Stimulated activated naive B cell treated with anti-CD40 and anti-IgM and Interleukin-4, amounts not matched to agents 10 μg/mL and 1 μg/mL and 100 μg/mL, for 72 hours (primary cell): ENCODE data around the gene HERC5.
"Not testable (repeated sequence)": the region's sequence is repeated elsewhere in the genome, so short reads cannot be mapped to it uniquely, and the experiment has no call there.

Experiments
- ATAC-seq, 2 donors: fragments of 150-1000 bp; cut with Tn5 transposase; replicated peaks; 2 replicates each; pipeline ENCODE4 v1.10.0; 2021; ENCODE audit warnings: moderate library complexity in 1 of 2
- DNase-seq: peaks from one replicate; pipeline ENCODE4 v3.0.0; 2021
- H3K27ac Mint-ChIP-seq: one replicate; pipeline ENCODE4 v1.8.0; 2022; ENCODE audit warnings: mild to moderate bottlenecking, mixed read lengths
- H3K27me3 Mint-ChIP-seq, 2 donors: one replicate each; pipeline ENCODE4 v1.8.0; 2022; ENCODE audit warnings: mixed read lengths in 2 of 2
- H3K36me3 Mint-ChIP-seq, 2 donors: one replicate each; pipeline ENCODE4 v1.8.0; 2022; ENCODE audit warnings: mixed read lengths in 2 of 2, mild to moderate bottlenecking in 1 of 2
- H3K4me1 Mint-ChIP-seq, 2 donors: one replicate each; pipeline ENCODE4 v1.8.0; 2022; ENCODE audit warnings: mixed read lengths in 2 of 2, mild to moderate bottlenecking in 1 of 2
- H3K4me3 Mint-ChIP-seq, 2 donors: one replicate each; pipeline ENCODE4 v1.8.0; 2022; ENCODE audit warnings: mild to moderate bottlenecking in 2 of 2, mixed read lengths in 2 of 2, moderate library complexity in 1 of 2
- H3K9me3 Mint-ChIP-seq, 2 donors: one replicate each; pipeline ENCODE4 v1.8.0; 2022; ENCODE audit warnings: mixed read lengths in 2 of 2, mild to moderate bottlenecking in 1 of 2

Gene HERC5

DNA sequence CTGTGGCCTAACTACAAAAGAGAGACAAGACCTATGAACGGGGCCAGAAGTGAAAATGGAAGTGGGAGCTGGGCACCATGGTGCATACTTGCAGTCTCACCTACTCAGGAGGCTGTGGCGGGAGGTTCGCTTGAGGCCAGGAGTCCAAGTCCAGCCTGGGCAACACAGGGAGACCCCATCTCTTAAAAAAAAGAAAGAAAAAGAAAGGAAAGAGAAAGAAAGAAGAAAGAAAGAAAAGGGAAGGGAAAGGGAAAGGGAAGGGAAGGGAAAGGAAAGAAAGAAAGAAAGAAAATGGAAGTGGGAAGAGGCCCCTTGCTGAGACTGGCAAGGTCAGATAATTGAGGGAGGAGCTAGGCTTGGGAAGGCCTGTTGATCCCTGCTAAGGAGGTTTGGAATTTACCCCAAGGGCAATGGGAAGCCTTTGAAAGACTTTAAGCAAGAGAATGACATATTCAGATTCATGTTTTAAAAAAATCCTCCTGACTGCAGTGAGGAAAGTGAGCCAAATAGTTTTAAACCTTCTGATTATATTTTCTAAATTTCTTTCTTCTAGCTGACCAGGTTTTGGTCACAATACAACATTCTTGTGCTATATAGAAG, 17.7 kb upstream of the HERC5 start:
- H3K27ac Mint-ChIP-seq = no peak overlapping the region
- H3K9me3 Mint-ChIP-seq = peaks cover 2 to 4% of the 10 kb centered on the region in 2 donors
- H3K36me3 Mint-ChIP-seq = peaks cover 13 to 22% of the 10 kb centered on the region in 2 donors
- H3K4me3 Mint-ChIP-seq = no peak overlapping the region
- ATAC-seq (no peak), DNase-seq (no peak)
- H3K27me3 Mint-ChIP-seq = no peaks in the 10 kb centered on the region
- H3K4me1 Mint-ChIP-seq = peaks cover 0 to 6% of the 10 kb centered on the region in 2 donors

DNA sequence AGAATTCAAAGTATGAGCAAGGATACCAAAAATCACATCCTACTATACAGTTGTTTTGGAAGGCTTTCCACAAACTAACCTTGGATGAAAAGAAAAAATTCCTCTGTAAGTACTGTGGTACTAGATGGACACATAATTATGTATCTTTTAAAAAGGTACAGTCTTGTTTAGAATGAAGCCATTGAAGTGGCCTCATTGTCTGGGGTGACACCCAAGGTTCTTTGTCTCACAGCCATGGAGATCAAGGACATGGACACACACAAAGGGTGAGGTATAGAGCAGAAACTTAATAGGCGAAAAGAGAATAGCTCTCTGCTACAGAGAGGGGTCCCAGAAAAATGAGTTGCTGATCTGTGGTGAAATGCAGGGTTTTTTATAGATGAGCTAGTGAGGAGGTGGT, 16.8 kb upstream of the HERC5 start:
- Mint-ChIP-seq H3K36me3 (peaks cover 8 to 17% of the 10 kb centered on the region in 2 donors), H3K4me1 (peaks cover 0 to 6% of the 10 kb centered on the region in 2 donors), H3K9me3 (peaks cover 2 to 4% of the 10 kb centered on the region in 2 donors), H3K4me3 (no peak overlapping the region), H3K27ac (no peak overlapping the region), H3K27me3 (no peaks in the 10 kb centered on the region)
- no peak for ATAC-seq
- no peak for DNase-seq

GRCh38 chr4:88441696-88442095, 15.2 kb upstream of the HERC5 start:
- Mint-ChIP-seq H3K27ac (no peak overlapping the region), H3K9me3 (peaks cover 2 to 4% of the 10 kb centered on the region in 2 donors), H3K36me3 (peaks cover 8 to 15% of the 10 kb centered on the region in 2 donors), H3K4me1 (peaks cover 0 to 6% of the 10 kb centered on the region in 2 donors), H3K4me3 (no peak overlapping the region), H3K27me3 (no peaks in the 10 kb centered on the region)
- no peak for ATAC-seq
- no peak for DNase-seq

GRCh38 chr4:88442689-88443191, 14.2 kb upstream of the HERC5 start:
- Mint-ChIP-seq H3K9me3 (peaks cover 2 to 4% of the 10 kb centered on the region in 2 donors), H3K27ac (no peak overlapping the region)
- no peak for DNase-seq

DNA sequence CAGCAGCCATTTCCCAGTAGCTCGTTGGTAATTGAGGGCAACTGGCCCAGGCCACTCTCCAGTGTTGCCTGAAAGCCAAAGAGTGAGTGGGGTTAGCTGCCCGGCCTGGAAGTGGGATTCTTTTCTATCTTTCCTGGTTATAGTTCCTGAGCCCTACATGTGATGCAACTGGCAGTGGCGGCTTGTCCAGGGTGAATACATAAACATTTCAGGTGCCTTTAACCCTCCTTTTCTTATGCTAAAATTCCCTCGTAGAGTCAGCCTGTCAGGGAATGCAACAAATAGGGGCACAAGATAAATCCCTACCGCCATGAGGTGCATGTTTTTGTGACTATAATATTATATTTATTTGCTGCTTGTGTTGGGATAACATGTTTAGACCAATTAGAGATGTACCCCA, 13.4 kb upstream of the HERC5 start:
- no peaks in the 10 kb centered on the region for H3K27me3 Mint-ChIP-seq
- H3K4me1 Mint-ChIP-seq = peaks cover 0 to 6% of the 10 kb centered on the region in 2 donors
- DNase-seq (no peak), ATAC-seq (no peak)
- peaks cover 2 to 4% of the 10 kb centered on the region in 2 donors for H3K9me3 Mint-ChIP-seq
- H3K36me3 Mint-ChIP-seq = peaks cover 8 to 15% of the 10 kb centered on the region in 2 donors
- H3K27ac Mint-ChIP-seq = no peak overlapping the region
- H3K4me3 Mint-ChIP-seq = no peak overlapping the region

More at GRCh38 chr4:88442689-88443191, 14.2 kb upstream of the HERC5 start:
- no peak overlapping the region for H3K4me3 Mint-ChIP-seq
- H3K27me3 Mint-ChIP-seq = no peaks in the 10 kb centered on the region
- H3K4me1 Mint-ChIP-seq = peaks cover 0 to 6% of the 10 kb centered on the region in 2 donors
- peaks cover 8 to 15% of the 10 kb centered on the region in 2 donors for H3K36me3 Mint-ChIP-seq
- ATAC-seq = no peak

DNA sequence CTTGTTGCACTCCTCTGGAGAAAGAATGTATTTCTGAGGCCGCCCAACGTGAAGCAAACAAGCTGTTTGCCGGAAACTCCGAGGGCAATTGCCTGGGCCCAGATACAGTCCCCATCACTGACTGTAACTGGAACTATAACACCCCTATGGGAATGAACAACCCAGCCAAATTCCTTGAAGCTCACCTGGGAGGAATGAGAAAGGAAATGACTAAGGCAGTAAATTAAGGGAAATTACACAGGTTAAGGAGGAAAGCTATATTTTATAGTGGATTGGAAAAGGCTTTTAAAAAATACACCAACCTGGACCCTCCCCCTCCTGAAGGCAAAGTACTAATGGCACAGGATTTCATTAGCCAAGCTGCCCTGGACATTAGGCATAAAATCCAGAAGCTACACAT, 11.7 kb upstream of the HERC5 start:
- ATAC-seq = no peak

GRCh38 chr4:88446124-88446523, 10.8 kb upstream of the HERC5 start:
- Mint-ChIP-seq H3K27me3 (no peaks in the 10 kb centered on the region), H3K9me3 (peaks cover 2 to 4% of the 10 kb centered on the region in 2 donors), H3K36me3 (peaks cover 5 to 15% of the 10 kb centered on the region in 2 donors), H3K27ac (no peak overlapping the region), H3K4me1 (no peaks in the 10 kb centered on the region), H3K4me3 (no peak overlapping the region)
- ATAC-seq = no peak
- no peak for DNase-seq

More for the DNA sequence above, 11.7 kb upstream of the HERC5 start:
- H3K27me3 Mint-ChIP-seq = no peaks in the 10 kb centered on the region
- H3K27ac Mint-ChIP-seq = no peak overlapping the region
- H3K4me1 Mint-ChIP-seq = no peaks in the 10 kb centered on the region
- H3K4me3 Mint-ChIP-seq = no peak overlapping the region
- peaks cover 5 to 15% of the 10 kb centered on the region in 2 donors for H3K36me3 Mint-ChIP-seq
- DNase-seq = no peak
- peaks cover 2 to 4% of the 10 kb centered on the region in 2 donors for H3K9me3 Mint-ChIP-seq

DNA sequence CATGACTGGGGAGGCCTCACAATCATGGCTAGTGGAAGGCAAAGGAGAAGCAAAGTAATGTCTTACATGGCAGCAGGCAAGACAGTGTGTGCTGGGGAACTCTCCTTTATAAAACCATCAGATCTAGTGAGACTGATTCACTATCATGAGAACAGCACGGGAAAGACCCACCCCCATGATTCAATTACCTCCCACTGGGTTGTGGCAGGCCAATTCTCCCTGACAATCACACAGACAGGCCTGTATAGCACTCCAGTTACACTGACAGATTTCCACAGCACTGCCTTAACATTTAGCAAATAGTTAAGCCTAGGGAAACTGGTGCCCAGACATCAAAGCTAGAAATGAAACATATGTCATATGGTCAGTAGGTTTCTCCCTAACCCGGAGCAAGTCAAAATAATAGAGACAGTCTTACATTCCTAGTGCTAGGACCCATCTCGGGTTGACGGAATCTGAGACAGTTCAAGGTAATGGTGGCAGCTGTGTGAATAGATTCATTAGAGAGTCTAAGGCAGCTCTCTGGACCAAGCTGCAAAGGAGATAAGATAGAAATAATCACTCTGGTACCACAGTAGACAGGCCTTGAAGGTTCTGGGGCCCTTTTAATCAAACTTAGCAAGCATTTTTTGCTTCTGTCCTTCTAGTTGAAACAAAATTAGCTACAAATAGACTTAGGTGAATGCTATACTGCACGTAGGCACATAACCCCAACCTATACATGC, 9.4 kb upstream of the HERC5 start:
- no peaks in the 10 kb centered on the region for H3K27me3 Mint-ChIP-seq
- no peak for ATAC-seq

GRCh38 chr4:88448211-88448765, 8.6 kb upstream of the HERC5 start:
- H3K4me1 Mint-ChIP-seq, H3K9me3 Mint-ChIP-seq, H3K27me3 Mint-ChIP-seq, ATAC-seq, H3K36me3 Mint-ChIP-seq, H3K4me3 Mint-ChIP-seq, H3K27ac Mint-ChIP-seq, DNase-seq: not testable (repeated sequence)

More for the DNA sequence above, 9.4 kb upstream of the HERC5 start:
- Mint-ChIP-seq H3K4me1 (no peaks in the 10 kb centered on the region), H3K36me3 (peaks cover 4 to 11% of the 10 kb centered on the region in 2 donors), H3K9me3 (peaks cover 2 to 4% of the 10 kb centered on the region in 2 donors), H3K4me3 (no peak overlapping the region), H3K27ac (no peak overlapping the region)
- DNase-seq = no peak

DNA sequence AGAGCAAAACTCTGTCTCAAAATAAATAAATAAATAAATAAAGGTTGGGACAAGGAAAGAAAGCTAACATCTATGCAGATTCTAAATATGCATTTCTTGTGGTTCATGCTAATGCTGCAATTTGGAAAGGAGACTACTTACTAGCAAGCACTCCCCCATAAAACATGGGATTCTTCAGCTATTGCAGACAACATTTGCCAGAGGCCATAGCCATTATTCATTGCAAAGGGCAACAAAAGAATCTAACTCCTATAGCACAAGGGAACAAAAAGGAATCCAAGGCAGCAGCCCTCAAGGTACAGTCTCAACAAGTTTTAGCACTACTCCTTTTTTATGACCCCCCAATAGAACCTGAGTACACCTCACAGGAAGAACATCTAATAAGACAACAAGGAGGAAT, 8.0 kb upstream of the HERC5 start:
- DNase-seq = no peak
- ATAC-seq = no peak
- no peaks in the 10 kb centered on the region for H3K4me1 Mint-ChIP-seq
- H3K27ac Mint-ChIP-seq = no peak overlapping the region
- peaks cover 3 to 5% of the 10 kb centered on the region in 2 donors for H3K36me3 Mint-ChIP-seq
- no peaks in the 10 kb centered on the region for H3K27me3 Mint-ChIP-seq
- H3K9me3 Mint-ChIP-seq = peaks cover 0 to 1% of the 10 kb centered on the region in 2 donors
- no peak overlapping the region for H3K4me3 Mint-ChIP-seq

DNA sequence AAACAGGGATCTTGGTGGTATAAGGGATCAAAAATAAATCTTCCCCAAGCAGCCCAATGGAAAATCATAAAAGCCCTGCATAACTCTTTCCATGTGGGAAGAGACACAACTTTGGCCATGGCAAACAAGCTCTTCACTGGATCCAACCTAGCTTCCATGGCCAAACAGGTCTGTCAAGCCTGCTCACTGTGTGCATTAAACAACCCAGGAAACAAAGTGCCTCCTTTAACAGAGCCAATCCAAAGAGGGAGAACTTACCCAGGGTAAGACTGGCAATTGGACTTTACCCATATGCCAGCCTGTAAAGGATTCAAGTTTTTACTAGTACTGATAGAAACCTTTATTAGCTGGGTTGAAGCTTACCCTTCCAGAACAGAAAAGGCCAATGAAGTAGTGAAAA, 7.6 kb upstream of the HERC5 start:
- Mint-ChIP-seq H3K4me1 (no peaks in the 10 kb centered on the region), H3K4me3 (no peak overlapping the region), H3K27ac (no peak overlapping the region), H3K27me3 (no peaks in the 10 kb centered on the region), H3K36me3 (peaks cover 3 to 5% of the 10 kb centered on the region in 2 donors), H3K9me3 (peaks cover 0 to 1% of the 10 kb centered on the region in 2 donors)
- ATAC-seq (no peak), DNase-seq (no peak)

DNA sequence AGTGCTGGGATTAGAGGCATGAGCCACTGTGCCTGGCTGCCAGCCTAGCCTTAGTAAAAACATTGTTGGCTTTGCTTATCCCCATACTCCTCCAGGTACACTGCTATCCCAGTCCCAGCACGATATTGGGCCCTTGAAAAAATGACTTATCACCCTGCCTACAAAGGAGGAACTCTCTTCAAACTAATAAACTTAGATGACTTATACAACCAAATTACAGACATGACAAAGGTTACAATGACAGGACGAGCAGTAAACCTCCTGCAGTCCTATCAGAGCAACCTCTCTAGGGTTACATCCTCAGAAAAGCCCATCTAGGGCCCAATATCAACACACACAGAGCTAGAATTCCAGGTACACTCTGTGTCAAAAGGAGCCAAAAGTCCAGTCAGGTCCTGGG, 5.7 kb upstream of the HERC5 start:
- no peak for ATAC-seq
- no peaks in the 10 kb centered on the region for H3K27me3 Mint-ChIP-seq
- H3K9me3 Mint-ChIP-seq = peaks cover 0 to 1% of the 10 kb centered on the region in 2 donors
- no peaks in the 10 kb centered on the region for H3K4me1 Mint-ChIP-seq
- H3K4me3 Mint-ChIP-seq = no peak overlapping the region
- peaks cover 3 to 5% of the 10 kb centered on the region in 2 donors for H3K36me3 Mint-ChIP-seq
- no peak for DNase-seq
- H3K27ac Mint-ChIP-seq = no peak overlapping the region

GRCh38 chr4:88452912-88453311, 4.0 kb upstream of the HERC5 start:
- Mint-ChIP-seq H3K4me3 (no peak overlapping the region), H3K27me3 (no peaks in the 10 kb centered on the region), H3K9me3 (peaks cover 0 to 1% of the 10 kb centered on the region in 2 donors), H3K27ac (no peak overlapping the region), H3K4me1 (peaks cover 2 to 13% of the 10 kb centered on the region in 2 donors), H3K36me3 (peaks cover 5 to 8% of the 10 kb centered on the region in 2 donors)
- DNase-seq (no peak), ATAC-seq (no peak)

GRCh38 chr4:88457307-88458103, 586 bp downstream of the HERC5 start:
- peaks cover 0 to 1% of the 10 kb centered on the region in 2 donors for H3K9me3 Mint-ChIP-seq
- H3K27me3 Mint-ChIP-seq = no peaks in the 10 kb centered on the region
- peaks cover 5 to 8% of the 10 kb centered on the region in 2 donors for H3K36me3 Mint-ChIP-seq
- ATAC-seq (peak; percentile 58 to 60), DNase-seq (no peak)
- peaks cover 5 to 13% of the 10 kb centered on the region in 2 donors for H3K4me1 Mint-ChIP-seq
- peak overlapping the region; percentile 96 to 99 for H3K4me3 Mint-ChIP-seq
- H3K27ac Mint-ChIP-seq = peak overlapping the region; percentile 99
